ENCODE data around the gene IFIT1B.

Gene IFIT1B

DNA sequence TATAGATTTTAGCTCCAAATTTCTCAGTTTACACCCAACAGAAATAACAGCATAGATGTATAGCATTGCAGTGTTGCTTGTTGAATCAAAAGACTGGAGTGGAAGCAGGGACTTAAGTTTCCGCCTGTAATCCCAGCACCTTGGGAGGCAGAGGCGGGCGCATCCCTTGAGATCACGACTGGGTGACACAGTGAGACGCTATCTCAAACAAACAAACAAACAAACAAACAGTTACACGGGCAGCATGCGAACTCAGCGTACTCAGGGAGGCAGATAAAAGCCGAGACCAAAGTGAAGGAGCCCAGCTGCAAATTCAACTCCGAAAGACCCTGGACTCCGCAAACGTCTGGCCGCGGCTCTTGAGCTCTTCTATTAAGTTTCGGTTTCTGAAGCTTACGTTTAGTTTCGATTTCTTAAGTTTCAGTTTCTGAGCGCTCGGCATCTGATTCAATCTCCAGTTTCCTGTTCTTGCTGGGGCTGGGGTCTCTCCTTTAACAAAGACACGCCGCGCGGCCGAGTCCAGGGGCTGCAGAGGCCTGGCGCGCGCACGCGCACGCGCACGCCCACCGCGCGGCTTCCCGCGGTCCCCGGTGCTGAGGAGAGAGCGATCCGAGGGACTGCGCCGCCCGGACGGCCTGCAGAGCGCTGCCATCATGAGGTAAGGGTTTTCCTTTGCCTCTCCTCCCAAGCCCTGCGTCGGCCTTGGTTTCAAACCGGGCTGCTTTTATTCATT is 36.5 kb downstream of the IFIT1B start, which contains the start of gene IFIT5:
Gene IFIT5 (plus strand): TSS at position 423 of the 733 bp plus-strand sequence. CDS start 231 bp downstream, at position 654.
- DNase-seq: peak; percentile 45

DNA sequence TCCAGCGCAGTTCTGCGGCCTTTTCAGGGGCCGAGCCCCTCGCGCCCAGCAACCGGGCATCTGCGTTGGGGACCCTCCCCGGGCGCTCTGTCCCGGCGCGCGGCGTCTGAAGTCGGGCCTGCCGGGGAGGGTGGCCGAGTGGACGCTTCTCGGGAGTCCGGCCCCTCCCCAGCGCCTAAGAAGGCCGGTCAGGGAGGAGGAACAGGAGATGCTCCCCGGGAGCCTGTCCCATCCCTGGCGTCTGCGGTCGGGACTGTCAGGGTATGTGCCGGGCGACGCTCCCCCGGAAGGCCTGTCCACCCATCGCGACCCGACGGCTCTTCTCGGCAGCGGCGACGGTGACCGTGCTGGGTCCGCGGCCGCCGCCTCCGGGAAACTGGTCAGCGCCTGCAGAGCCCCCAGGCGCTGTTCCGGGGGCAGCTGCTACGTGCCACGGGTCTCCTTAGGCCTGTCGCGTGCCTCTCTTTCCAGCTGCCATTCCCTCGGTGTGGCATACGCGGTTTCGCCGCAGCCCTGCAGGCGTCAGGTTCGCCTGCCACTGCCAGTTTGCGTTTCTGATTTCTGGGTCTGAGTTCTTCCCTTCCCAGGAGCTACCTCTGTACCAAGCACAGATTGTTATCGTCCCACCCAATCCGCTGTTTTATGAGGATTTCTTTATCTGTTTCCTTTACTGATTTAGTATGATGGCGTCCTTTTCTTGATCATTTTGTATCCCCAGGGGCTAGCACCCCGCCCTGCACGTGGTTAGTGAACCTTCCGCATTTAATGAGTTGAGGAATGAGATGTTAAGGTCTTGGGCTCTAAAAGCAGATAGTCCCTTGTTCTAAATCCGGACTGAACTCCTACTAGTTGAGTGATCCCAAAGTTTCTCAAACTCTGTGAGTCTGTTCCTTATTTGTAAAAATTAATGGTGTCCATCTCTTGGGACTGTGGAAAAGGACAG is 37.3 kb downstream of the IFIT1B start:
- DNase-seq: peak; percentile 29

DNA sequence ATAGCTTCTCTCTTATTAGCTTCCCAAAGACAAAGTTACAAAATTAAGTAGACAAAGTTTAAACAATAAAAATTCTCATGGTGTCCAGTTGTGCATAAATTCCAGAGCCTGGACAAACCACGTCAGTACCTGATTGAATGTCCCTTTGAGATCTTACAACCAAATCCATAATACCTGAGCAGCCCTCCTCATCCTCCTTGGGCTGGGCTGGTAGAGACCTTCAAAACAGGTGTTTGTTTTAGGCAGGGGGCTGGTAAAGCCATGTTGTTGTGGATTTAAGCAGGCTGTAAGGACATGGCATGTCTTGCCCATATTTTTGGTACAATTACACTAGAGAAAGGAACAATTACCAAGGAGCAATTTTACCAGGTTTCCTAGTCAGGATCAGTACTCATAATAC is 38.6 kb downstream of the IFIT1B start:
- no peak for DNase-seq

DNA sequence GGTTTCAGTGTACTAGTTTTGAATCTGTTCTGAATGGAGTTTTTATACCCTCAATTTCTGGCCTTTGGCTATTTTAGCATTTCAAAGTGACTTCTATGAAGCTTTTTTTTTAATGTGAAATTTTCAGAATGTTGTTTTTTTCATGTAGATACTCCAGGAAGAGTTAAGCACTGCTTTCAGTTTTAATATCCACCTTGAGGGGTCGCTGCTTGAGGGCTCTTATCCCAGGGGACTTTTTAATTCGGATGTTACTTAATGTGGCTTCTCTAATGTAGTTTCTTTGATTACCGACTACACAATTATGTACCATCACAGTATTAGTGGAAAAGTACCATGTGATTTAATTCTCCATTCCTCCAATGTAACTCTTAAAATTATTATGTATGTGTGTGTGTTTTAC is 41.7 kb downstream of the IFIT1B start:
- DNase-seq: no peak

DNA sequence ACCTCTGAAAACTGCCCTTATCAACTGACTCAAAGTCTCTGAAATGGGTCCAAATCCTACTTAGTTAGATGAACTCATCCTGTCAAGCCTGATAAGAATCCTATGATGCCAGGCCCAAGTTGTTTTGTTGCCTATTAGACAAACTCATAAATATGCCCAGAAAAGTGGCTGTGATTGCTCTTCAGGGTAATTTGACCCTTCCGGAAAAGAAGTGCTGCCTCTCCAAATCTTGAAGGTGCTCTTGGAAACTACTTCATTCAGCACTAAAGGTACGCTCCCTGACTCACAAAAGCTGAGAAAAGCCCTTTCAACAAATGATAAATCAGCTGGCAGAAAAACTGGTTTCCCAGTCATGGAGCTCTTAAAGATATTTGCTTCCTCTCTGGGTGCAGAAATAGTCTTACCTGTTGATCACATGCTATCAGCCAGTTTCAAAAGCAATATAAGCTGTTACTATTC is 43.2 kb downstream of the IFIT1B start:
- no peak for DNase-seq

DNA sequence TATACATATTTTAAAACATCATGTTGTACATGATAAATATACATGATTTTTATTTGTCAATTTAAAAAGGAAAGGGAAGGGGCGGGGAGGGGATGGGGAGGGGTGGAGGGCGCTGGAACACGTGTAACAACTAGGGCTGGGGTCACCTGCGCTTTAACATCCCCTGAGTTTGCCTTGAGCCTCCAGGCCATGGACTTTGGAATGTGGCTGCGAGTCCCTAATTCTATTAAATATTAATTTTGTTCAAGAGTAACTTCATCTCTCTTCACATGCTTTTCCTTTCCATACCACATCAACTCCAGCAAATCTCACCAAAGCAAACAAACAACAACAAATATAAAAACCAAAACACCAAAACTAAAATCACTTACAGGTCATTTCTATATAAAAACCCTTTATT is 47.1 kb downstream of the IFIT1B start:
- no peak for DNase-seq

DNA sequence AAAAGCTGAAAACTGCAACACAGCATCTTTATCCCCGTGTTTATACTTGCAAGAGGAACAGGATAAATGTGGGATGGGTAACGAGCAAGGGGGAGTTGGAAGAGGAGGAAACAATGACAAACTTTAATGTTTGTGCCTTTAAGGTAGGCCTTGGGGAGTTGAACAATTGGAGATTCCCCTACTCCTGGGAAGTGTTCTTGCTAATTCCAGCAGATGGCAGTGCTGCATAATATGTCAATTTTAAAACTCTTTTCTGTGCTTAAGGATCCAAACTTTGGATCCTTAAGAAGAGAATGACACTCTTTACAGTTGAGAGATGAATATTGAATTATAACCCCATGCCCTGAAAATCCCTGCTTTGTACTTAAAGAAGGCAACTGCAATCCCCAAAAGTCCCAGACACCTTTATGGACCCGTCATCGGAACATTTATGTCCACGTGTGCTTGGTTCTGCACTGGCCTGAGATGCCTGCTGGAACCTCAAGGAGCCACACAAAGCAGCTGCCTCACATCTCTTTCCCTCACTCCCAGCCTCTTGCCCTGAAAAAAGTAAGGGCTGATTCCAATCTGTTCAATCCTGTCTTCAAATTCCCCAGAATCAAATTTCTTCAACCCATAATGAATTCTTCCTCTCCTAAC is 48.5 kb downstream of the IFIT1B start:
- no peak for DNase-seq

DNA sequence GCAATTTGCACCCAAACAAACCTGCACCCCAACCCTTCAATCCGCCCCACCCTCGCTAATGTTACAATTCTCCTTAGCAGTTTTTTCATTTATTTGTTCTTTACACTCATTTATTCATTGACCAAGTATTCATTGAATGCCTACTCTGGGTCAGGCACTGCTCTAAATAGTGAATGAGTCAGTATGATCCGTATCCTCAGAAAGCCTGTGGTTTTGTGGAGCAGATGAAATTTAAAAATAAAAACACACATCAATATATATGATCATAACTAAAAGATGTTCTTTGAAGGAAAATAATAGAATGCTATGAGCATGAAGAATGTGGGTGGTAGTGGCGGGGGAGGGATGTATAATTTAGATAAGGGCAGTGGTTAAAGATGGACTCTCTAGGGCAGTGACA is 49.8 kb downstream of the IFIT1B start:
- no peak for DNase-seq

- no peak for DNase-seq
These were observed 51.0 kb downstream of the IFIT1B start for GRCh38 chr10:89428877-89429276.

DNA sequence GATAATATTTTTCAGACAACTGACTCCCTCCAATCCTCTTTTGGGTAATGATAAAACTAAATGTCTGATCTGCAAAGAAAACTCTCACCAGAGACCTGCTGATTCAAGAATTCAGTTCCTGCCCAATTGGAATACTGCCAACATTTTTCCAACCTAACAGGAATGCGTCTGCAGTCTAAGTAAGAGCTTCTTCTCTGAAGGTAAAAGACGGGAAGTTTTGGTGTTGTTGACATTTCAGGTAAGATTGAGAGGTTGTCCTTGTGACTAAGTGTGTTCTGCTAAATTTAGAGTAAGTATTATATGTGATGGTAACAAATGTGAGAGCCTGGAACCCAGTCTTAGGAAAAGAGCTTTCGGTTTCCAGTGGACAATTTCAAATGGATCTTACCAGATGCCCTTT is 54.1 kb downstream of the IFIT1B start:
- DNase-seq: no peak

Data from stimulated activated CD4-positive, alpha-beta T cell treated with anti-CD3 and anti-CD28 coated beads, Interleukin-12 subunit alpha, Interleukin-12 subunit beta, amount 100 ng/mL, for 4 hours (primary cell).